Measurements from ENCODE around the gene DDC. TPM values are rescaled to one million over a fixed set of nuclear protein-coding genes. Genes with fewer than 3 reads are reported as not detected.
"Not testable (repeated sequence)": the region's sequence is repeated elsewhere in the genome, so short reads cannot be mapped to it uniquely, and the experiment has no call there.

Gene DDC
- polyA plus RNA-seq, 2 of the 4 experiments (the other 2 are of a cell fraction) = 1.3 to 2.8 TPM

GRCh38 chr7:50584793-50585408 lies 19.7 kb upstream of the DDC start:
- no peaks in the 10 kb centered on the region for H3K9me3 ChIP-seq
- no peaks in the 10 kb centered on the region for H3K4me1 ChIP-seq
- FAIRE-seq (no peak), DNase-seq (ENCODE audit: low read depth in 1 of 2, low spot score in 1 of 2) (no peak), ATAC-seq (no peak)
- H3K27ac ChIP-seq = no peak overlapping the region
- TF ChIP-seq EP300 (IDR thresholded peaks at IDR 0.05) (no peak), HOXB5 (CRISPR knock-in tag; IDR thresholded peaks at IDR 0.05) (no peak), ZC3H11A (IDR thresholded peaks at IDR 0.05) (no peak), ZSCAN20 (CRISPR knock-in tag; IDR thresholded peaks at IDR 0.05) (no peak), MAX (IDR thresholded peaks at IDR 0.05) (no peak), RAD21 (conservative IDR thresholded peaks at IDR 0.05 in 1 of 2, IDR thresholded peaks at IDR 0.05 in 1 of 2) (no peak), FOSB (CRISPR knock-in tag; IDR thresholded peaks at IDR 0.05) (no peak), JUN (IDR thresholded peaks at IDR 0.05) (no peak)
- ChIA-PET POLR2A (no interaction called here), CTCF (no interaction called here)
- no peak overlapping the region for H3K4me3 ChIP-seq
- 67% methylated on average over 5 of the region's 5 CpGs for WGBS (ENCODE audit: missing lambda C conversion rate)
- no peak overlapping the region for H3K4me2 ChIP-seq

GRCh38 chr7:50584386-50584785 lies 19.2 kb upstream of the DDC start:
- no peaks in the 10 kb centered on the region for H3K4me1 ChIP-seq
- 61% methylated on average over 4 of the region's 4 CpGs for WGBS (ENCODE audit: missing lambda C conversion rate)
- H3K9me3 ChIP-seq = no peaks in the 10 kb centered on the region
- DNase-seq (ENCODE audit: low read depth in 1 of 2, low spot score in 1 of 2) = no peak
- H3K27ac ChIP-seq = no peak overlapping the region
- ChIA-PET CTCF (interaction anchor here (1.4 kb wide), 1 partner anchor 11 kb away, joined by 4 read pairs; no protein-coding TSS in a partner anchor), POLR2A (no interaction called here)
- no peak overlapping the region for H3K4me2 ChIP-seq
- no peak for FAIRE-seq
- no peak overlapping the region for H3K4me3 ChIP-seq
- no peak for ATAC-seq
- TF ChIP-seq ZSCAN20 (CRISPR knock-in tag; IDR thresholded peaks at IDR 0.05) (no peak), HMGXB4 (CRISPR knock-in tag; IDR thresholded peaks at IDR 0.05; ENCODE audit: borderline replicate concordance) (no peak), CHD2 (IDR thresholded peaks at IDR 0.05; ENCODE audit: low read length, partially characterized antibody) (no peak), BHLHE40 (IDR thresholded peaks at IDR 0.05; ENCODE audit: low read depth, low read length) (no peak), HOXA7 (CRISPR knock-in tag; IDR thresholded peaks at IDR 0.05) (no peak), ELK1 (IDR thresholded peaks at IDR 0.05; ENCODE audit: low read depth, low read length) (no peak), TP53 (CRISPR knock-in tag; IDR thresholded peaks at IDR 0.05) (no peak), HDAC2 (IDR thresholded peaks at IDR 0.05) (no peak), POLR2AphosphoS2 (conservative IDR thresholded peaks at IDR 0.05; ENCODE audit: low read length) (no peak), KDM5A (IDR thresholded peaks at IDR 0.05) (no peak), HOXB13 (CRISPR knock-in tag; IDR thresholded peaks at IDR 0.05; ENCODE audit: low read depth) (no peak), RCOR1 (IDR thresholded peaks at IDR 0.05; ENCODE audit: low read depth, low read length) (no peak), CHD4 (IDR thresholded peaks at IDR 0.05; ENCODE audit: borderline replicate concordance) (no peak), EHMT2 (IDR thresholded peaks at IDR 0.05; ENCODE audit: low read depth) (no peak), KDM1A (IDR thresholded peaks at IDR 0.05; ENCODE audit: low read depth) (no peak), NFE2L2 (conservative IDR thresholded peaks at IDR 0.05; ENCODE audit: low read length) (no peak), PHF8 (IDR thresholded peaks at IDR 0.05; ENCODE audit: borderline replicate concordance, low read depth) (no peak), ESRRA (IDR thresholded peaks at IDR 0.05; ENCODE audit: borderline replicate concordance, low read length) (no peak)

- H3K9me3 ChIP-seq = not testable (repeated sequence)
Measured at GRCh38 chr7:50583295-50583694, 18.1 kb upstream of the DDC start.

GRCh38 chr7:50582271-50582670 lies 17.1 kb upstream of the DDC start:
- POLR2A ChIA-PET; H3K27ac ChIP-seq; H3K4me2 ChIP-seq; H3K9me3 ChIP-seq; FAIRE-seq; H3K4me3 ChIP-seq; DNase-seq (ENCODE audit: low read depth in 1 of 2, low spot score in 1 of 2); H3K4me1 ChIP-seq; ATAC-seq: not testable (repeated sequence)
- 75% methylated on average over 4 of the region's 4 CpGs for WGBS (ENCODE audit: missing lambda C conversion rate)
- CTCF ChIA-PET = interaction anchor here (1.3 kb wide), 1 partner anchor 17 kb away, joined by 3 read pairs; the partner anchor contains the start of gene DDC

More at GRCh38 chr7:50583295-50583694, 18.1 kb upstream of the DDC start:
- H3K27ac ChIP-seq; FAIRE-seq; H3K4me3 ChIP-seq; POLR2A ChIA-PET; ATAC-seq; DNase-seq (ENCODE audit: low read depth in 1 of 2, low spot score in 1 of 2); H3K4me1 ChIP-seq; H3K4me2 ChIP-seq: not testable (repeated sequence)
- 58% methylated on average over 4 of the region's 4 CpGs for WGBS (ENCODE audit: missing lambda C conversion rate)
- CTCF ChIA-PET = interaction anchor here (1.4 kb wide), 1 partner anchor 12 kb away, joined by 4 read pairs; no protein-coding TSS in a partner anchor

GRCh38 chr7:50580666-50581065 lies 15.5 kb upstream of the DDC start:
- H3K4me2 ChIP-seq; ATAC-seq; H3K4me1 ChIP-seq; H3K4me3 ChIP-seq; DNase-seq (ENCODE audit: low read depth in 1 of 2, low spot score in 1 of 2); H3K27ac ChIP-seq; H3K9me3 ChIP-seq; POLR2A ChIA-PET; FAIRE-seq: not testable (repeated sequence)
- CTCF ChIA-PET = interaction anchor here (1.3 kb wide), 1 partner anchor 15 kb away, joined by 3 read pairs; the partner anchor contains the start of gene DDC
- WGBS (ENCODE audit: missing lambda C conversion rate) = 51% methylated on average over 2 of the region's 2 CpGs
